Right forelimb (tissue), 1 donor: ENCODE data around the gene CD248.

Source experiments
- DNase-seq: peaks from one replicate; pipeline ENCODE4 v3.0.0-alpha.2; 2018

CD248 gene

GRCh38 chr11:66340596-66341501 is 24.0 kb upstream of the CD248 start:
- no peak for DNase-seq

- DNase-seq: no peak
Measured at GRCh38 chr11:66339686-66340483, 23.0 kb upstream of the CD248 start.

- DNase-seq: peak; percentile 31
Measured at GRCh38 chr11:66339162-66339675, 22.4 kb upstream of the CD248 start.

GRCh38 chr11:66338276-66339161 is 21.7 kb upstream of the CD248 start:
- peak; percentile 45 for DNase-seq

GRCh38 chr11:66337103-66337899 is 20.5 kb upstream of the CD248 start:
- DNase-seq: peak; percentile 43

- DNase-seq: peak; percentile 71
Measured at GRCh38 chr11:66336234-66337102, 19.6 kb upstream of the CD248 start, which contains the start of gene RIN1. Gene RIN1 (minus strand): TSS chr11:66336434. CDS start chr11:66336402, 32 bp downstream.

GRCh38 chr11:66335531-66336233 is 18.8 kb upstream of the CD248 start:
- peak; percentile 73 for DNase-seq

- DNase-seq: peak; percentile 45
Measured at GRCh38 chr11:66334605-66335442, 18.0 kb upstream of the CD248 start.

- DNase-seq: peak; percentile 45
Measured at GRCh38 chr11:66333896-66334604, 17.2 kb upstream of the CD248 start.

- DNase-seq: no peak
Measured at GRCh38 chr11:66333220-66333877, 16.5 kb upstream of the CD248 start.

GRCh38 chr11:66332371-66333219 is 15.8 kb upstream of the CD248 start:
- DNase-seq: peak; percentile 31

GRCh38 chr11:66331542-66332370 is 14.9 kb upstream of the CD248 start:
- DNase-seq: peak; percentile 31

- peak; percentile 45 for DNase-seq
Measured at GRCh38 chr11:66330931-66331330, 14.1 kb upstream of the CD248 start.

- DNase-seq: no peak
Measured at GRCh38 chr11:66329165-66329673, 12.4 kb upstream of the CD248 start.
